ENCODE results near the gene MAML2.
"Not testable (repeated sequence)": the region's sequence is repeated elsewhere in the genome, so short reads cannot be mapped to it uniquely, and the experiment has no call there.

MAML2 gene

DNA sequence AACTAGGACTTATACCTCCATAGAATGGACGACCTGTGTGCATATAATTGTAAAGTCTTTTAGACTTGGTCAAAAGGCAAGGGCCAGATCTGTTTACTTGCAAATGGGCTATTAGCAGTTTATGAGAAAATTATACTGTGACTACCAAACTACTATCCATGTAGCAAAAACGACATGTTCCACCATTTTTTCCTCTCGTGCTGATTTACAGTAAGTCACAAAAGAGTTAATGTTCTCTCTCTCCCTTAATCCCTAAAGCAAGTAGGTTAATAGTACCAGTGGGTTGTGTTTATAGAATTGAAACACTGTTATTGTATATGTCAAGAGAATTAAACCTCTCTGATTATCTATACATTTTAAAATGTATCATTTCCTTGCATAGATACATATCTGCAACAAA, 147.3 kb downstream of the MAML2 start:
- Histone ChIP-seq H3K9me3 (peaks cover 4% of the 10 kb centered on the region), H3K9ac (no peak overlapping the region), H3K27ac (no peak overlapping the region), H3K4me3 (no peak overlapping the region), H4K20me1 (no peaks in the 10 kb centered on the region), H3K36me3 (no peaks in the 10 kb centered on the region), H3K27me3 (no peaks in the 10 kb centered on the region), H3K4me1 (no peaks in the 10 kb centered on the region; the same call in 1 of the 2 replicates), H3K4me2 (no peak overlapping the region)
- no peak for TF ChIP-seq Cebpa-rat (IDR thresholded peaks at IDR 0.05)

- H3K4me2 ChIP-seq = no peak overlapping the region
- no peaks in the 10 kb centered on the region for H3K27me3 ChIP-seq
- H3K9ac ChIP-seq = no peak overlapping the region
- H4K20me1 ChIP-seq = no peaks in the 10 kb centered on the region
- H3K4me3 ChIP-seq = no peak overlapping the region
- H3K27ac ChIP-seq = no peak overlapping the region
- peaks cover 4% of the 10 kb centered on the region for H3K9me3 ChIP-seq
- no peaks in the 10 kb centered on the region for H3K36me3 ChIP-seq
- no peak for TF ChIP-seq Cebpa-rat (IDR thresholded peaks at IDR 0.05)
- no peaks in the 10 kb centered on the region for H3K4me1 ChIP-seq
Observed at GRCh38 chr11:96194581-96195374, 148.2 kb downstream of the MAML2 start.

DNA sequence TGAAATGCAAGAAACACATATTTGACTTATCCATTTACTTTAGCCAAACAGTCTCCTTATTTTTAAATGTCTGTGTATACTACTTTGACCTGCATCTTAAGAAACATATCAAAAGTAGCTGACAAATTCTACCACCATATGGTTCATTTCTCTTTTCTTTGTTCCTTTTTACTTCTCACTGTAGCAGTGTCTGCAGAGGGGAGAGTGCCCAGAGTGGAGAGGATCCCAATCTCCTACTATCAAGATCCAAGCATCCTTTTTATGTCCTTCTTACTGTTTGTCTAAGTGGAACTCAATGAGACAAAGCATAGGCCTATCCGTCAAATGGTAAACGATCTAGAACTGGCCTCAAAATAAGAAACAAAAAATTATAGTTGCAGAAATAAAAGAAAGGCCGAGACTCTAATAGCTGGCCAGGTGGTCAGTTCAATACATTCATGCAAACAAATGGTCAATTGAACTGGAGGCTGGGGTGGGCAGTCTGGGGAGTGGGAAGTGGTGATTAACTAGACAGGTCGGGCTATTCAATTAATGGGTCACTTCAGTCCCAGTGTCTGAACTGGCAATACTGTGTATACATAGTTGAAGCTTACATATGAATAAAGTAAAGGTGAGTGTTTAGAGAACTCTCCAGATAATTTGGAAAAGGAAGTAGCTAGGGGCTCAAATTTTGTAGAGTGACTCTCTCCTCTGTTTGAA, 149.1 kb downstream of the MAML2 start:
- Histone ChIP-seq H3K4me2 (peak overlapping the region; percentile 8; the same call in 1 of the 2 replicates), H3K4me3 (no peak overlapping the region), H3K27ac (no peak overlapping the region), H3K4me1 (peaks cover 6% of the 10 kb centered on the region), H3K9me3 (peaks cover 4% of the 10 kb centered on the region; the same call in 1 of the 2 replicates), H3K36me3 (no peaks in the 10 kb centered on the region), H3K9ac (no peak overlapping the region), H3K27me3 (no peaks in the 10 kb centered on the region), H4K20me1 (no peaks in the 10 kb centered on the region)
- no peak for TF ChIP-seq Cebpa-rat (IDR thresholded peaks at IDR 0.05)

DNA sequence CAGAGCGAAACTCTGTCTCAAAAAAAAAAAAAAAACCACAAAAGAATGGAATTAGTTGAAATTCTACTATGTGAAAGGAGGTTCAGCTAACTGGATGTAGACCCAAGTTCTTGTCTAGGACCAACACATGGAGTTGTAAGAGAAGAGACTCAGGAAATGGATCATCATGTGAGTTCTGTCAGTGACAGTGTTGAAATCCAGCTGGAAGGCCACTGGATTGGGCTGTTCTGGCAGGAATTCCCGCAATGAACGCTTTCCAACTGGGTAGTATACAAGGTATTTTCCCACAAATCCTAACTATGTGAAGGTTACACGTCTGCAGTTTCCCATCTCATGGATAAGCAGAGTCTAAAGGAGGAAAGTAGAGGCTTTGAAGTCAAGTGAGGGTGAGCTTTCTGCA, 151.2 kb downstream of the MAML2 start:
- Histone ChIP-seq H3K4me3 (no peak overlapping the region), H3K9me3 (peaks cover 4% of the 10 kb centered on the region; the same call in 1 of the 2 replicates), H4K20me1 (no peaks in the 10 kb centered on the region), H3K36me3 (no peaks in the 10 kb centered on the region), H3K27ac (no peak overlapping the region), H3K27me3 (no peaks in the 10 kb centered on the region), H3K9ac (no peak overlapping the region), H3K4me1 (peaks cover 18% of the 10 kb centered on the region), H3K4me2 (no peak overlapping the region)
- TF ChIP-seq Cebpa-rat (IDR thresholded peaks at IDR 0.05) = no peak

DNA sequence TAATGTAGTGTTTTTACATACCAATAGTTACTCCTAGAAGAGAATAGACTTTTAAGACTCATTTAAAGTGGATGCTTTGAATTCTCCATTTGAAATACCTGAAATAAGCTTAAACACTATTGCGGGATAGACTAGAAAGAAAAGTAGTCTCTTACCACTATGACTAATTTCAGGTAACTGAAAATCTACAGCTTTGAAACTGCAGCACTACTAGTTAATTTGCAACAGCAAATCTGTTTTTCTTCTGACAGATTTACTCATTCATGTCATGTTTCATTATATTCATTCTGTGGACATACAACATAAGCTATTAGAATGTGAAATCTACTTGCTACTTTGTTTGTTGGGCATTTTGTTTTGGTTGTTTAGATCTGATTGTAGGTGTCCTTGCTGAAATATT, 153.6 kb downstream of the MAML2 start:
- Histone ChIP-seq H3K27me3 (no peaks in the 10 kb centered on the region), H3K4me3 (no peak overlapping the region), H3K4me1 (peaks cover 42% of the 10 kb centered on the region), H3K9ac (no peak overlapping the region), H4K20me1 (no peaks in the 10 kb centered on the region), H3K4me2 (no peak overlapping the region), H3K27ac (no peak overlapping the region), H3K36me3 (no peaks in the 10 kb centered on the region), H3K9me3 (peaks cover 4% of the 10 kb centered on the region; the same call in 1 of the 2 replicates)
- no peak for TF ChIP-seq Cebpa-rat (IDR thresholded peaks at IDR 0.05)

DNA sequence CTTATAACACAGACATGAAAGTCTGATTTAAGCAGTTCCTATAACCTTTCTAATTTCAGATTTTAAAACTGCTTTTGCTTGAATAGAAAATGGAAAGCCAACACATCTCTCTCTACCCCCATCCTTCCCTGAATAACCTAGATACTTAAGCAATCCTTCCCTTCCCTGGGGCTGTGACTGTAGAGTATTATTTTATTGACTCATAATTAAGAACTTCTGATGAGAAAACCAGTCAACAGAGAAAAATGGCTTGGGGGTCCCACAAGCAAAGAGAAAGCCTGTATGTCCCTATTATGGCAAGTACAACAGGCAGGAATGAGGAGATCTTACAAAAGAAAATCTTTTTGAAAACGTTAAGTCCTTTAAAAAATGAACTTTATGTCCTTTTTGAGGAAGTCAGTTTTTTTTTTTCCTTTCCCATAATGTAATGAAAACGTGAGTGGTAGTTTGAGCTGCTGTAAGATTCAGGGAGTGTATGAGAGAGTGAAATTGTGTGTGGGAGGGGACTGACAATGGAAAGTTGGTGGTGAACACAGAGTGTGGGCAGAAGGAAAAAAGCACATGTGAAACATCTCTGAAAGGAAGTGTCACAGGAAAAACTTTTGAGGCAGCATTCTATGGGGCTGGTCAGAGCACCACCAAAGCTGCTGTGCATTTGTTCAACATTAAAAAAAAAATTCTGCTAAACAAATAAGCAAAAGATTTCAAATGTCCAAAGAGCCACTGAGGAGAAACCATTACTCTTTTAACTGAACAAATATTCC, 154.6 kb downstream of the MAML2 start:
- H3K9ac ChIP-seq = no peak overlapping the region
- peaks cover 47% of the 10 kb centered on the region for H3K4me1 ChIP-seq
- H3K27me3 ChIP-seq = no peaks in the 10 kb centered on the region
- H3K4me2 ChIP-seq = peak overlapping the region; percentile 39
- no peaks in the 10 kb centered on the region for H3K36me3 ChIP-seq
- H4K20me1 ChIP-seq = no peaks in the 10 kb centered on the region
- H3K9me3 ChIP-seq = peaks cover 4% of the 10 kb centered on the region; the same call in 1 of the 2 replicates
- no peak for TF ChIP-seq Cebpa-rat (IDR thresholded peaks at IDR 0.05)
- no peak overlapping the region for H3K27ac ChIP-seq
- no peak overlapping the region for H3K4me3 ChIP-seq

- TF ChIP-seq Cebpa-rat (IDR thresholded peaks at IDR 0.05) = no peak
- H3K36me3 ChIP-seq = no peaks in the 10 kb centered on the region
- no peak overlapping the region for H3K27ac ChIP-seq
- H3K27me3 ChIP-seq = no peaks in the 10 kb centered on the region
- H3K9ac ChIP-seq = no peak overlapping the region
- peaks cover 4% of the 10 kb centered on the region; the same call in 1 of the 2 replicates for H3K9me3 ChIP-seq
- H3K4me3 ChIP-seq = no peak overlapping the region
- no peaks in the 10 kb centered on the region for H4K20me1 ChIP-seq
- peaks cover 47% of the 10 kb centered on the region for H3K4me1 ChIP-seq
- H3K4me2 ChIP-seq = peak overlapping the region; percentile 39; the same call in 1 of the 2 replicates
Observed at GRCh38 chr11:96187822-96188221, 155.2 kb downstream of the MAML2 start.

DNA sequence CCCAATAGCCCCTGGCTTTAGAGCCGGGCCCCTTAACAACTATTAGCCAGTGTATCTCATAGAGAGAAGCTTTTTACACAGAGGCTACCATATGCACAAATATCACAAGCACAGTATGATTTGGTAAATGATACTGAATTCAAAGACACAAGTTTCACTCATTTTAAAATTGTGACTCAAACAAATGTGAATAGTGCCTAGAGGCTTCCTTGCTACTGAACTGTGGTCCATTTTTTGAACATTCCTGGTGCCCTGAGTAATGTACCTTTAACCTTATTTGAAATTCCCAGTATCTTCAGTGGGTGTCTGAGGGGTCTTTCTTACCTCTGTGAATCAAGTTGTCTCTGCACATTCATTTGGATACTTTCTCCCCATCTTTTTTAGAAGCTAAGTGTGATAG, 156.2 kb downstream of the MAML2 start:
- H3K4me1 ChIP-seq = peaks cover 47% of the 10 kb centered on the region
- no peaks in the 10 kb centered on the region for H3K27me3 ChIP-seq
- no peaks in the 10 kb centered on the region for H4K20me1 ChIP-seq
- H3K4me3 ChIP-seq = no peak overlapping the region
- H3K4me2 ChIP-seq = peak overlapping the region; percentile 70; the same call in 1 of the 2 replicates
- H3K36me3 ChIP-seq = no peaks in the 10 kb centered on the region
- peaks cover 1% of the 10 kb centered on the region; the same call in 1 of the 2 replicates for H3K9me3 ChIP-seq
- H3K27ac ChIP-seq = no peak overlapping the region
- no peak for TF ChIP-seq Cebpa-rat (IDR thresholded peaks at IDR 0.05)
- H3K9ac ChIP-seq = no peak overlapping the region

GRCh38 chr11:96185220-96185768, 157.7 kb downstream of the MAML2 start:
- H3K9ac ChIP-seq = no peak overlapping the region; the same call in 1 of the 2 replicates
- no peak for TF ChIP-seq Cebpa-rat (IDR thresholded peaks at IDR 0.05)
- H4K20me1 ChIP-seq = no peaks in the 10 kb centered on the region
- H3K4me3 ChIP-seq = no peak overlapping the region
- H3K36me3 ChIP-seq = no peaks in the 10 kb centered on the region
- no peaks in the 10 kb centered on the region for H3K27me3 ChIP-seq
- peaks cover 47% of the 10 kb centered on the region for H3K4me1 ChIP-seq
- H3K4me2 ChIP-seq = peak overlapping the region; percentile 70
- H3K9me3 ChIP-seq = no peaks in the 10 kb centered on the region
- peak overlapping the region; percentile 28; the same call in 1 of the 2 replicates for H3K27ac ChIP-seq

- H3K9ac ChIP-seq, H3K27me3 ChIP-seq, H3K4me2 ChIP-seq, H4K20me1 ChIP-seq, H3K27ac ChIP-seq, H3K36me3 ChIP-seq, H3K4me3 ChIP-seq, H3K9me3 ChIP-seq: not testable (repeated sequence)
- peaks cover 29% of the 10 kb centered on the region for H3K4me1 ChIP-seq
Observed at GRCh38 chr11:96180937-96181336, 162.1 kb downstream of the MAML2 start.
